ENCODE data around the gene SYNC. TPM values are rescaled to one million over a fixed set of nuclear protein-coding genes. Genes with fewer than 3 reads are reported as not detected.

SYNC gene
- total and polyA plus RNA-seq, 2 donors (not counting 1 experiment from before 2014, with no cell fraction given): 50.9 to 58.1 TPM

DNA sequence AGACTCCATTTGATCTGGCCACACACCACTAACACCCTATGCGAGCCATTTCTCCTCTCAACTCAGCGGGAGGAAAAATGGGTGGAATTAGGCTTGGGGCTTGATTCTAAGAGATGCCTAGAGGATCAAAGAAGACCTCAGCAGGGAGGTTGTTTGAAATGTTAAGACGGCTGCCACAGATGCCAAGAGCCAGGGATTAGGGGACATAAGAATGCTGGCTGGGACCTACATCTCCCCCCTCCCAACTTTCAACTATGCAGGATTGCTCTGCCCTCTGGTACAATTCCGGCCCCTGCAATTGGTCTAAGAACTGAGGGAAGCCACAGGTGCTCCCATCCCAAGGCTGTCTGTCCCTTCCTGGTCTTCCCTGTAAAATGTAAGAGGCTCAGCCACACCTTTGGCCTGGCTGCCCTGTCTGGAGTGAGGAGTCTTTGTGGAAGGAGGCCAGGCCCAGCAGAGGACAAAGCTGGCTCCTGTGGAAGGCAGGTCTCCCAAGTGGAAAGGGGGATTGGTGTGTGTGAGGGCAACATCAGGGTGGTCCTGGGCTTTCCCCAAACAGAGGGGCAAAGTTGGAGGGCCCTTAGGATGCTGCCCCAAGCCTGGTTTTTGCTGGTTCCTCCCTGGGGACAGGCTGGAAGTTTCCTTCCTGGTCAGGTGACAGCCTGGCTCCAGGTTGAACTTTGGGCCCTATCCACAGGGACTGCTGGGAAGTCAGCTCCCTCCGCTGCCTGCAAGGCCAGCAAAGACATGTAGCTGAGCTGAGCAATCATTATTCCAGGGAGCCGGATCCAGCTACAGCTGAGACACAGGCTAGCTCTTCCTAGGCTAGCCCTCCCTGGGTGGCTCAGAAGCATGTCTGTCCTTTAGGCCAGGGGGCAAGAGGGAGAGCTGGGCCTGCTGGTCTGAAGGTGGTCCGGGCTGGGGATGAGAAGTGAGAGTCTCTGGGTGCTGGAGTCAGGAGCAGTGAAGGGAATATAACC is 34.5 kb upstream of the SYNC start:
- no peak overlapping the region for H3K27ac ChIP-seq (ENCODE audit: insufficient read depth, low read length)
- H3K9me3 ChIP-seq (ENCODE audit: control insufficient read depth, insufficient read depth, low read depth, low read length): no peaks in the 10 kb centered on the region
- H3K27me3 ChIP-seq (ENCODE audit: control insufficient read depth, insufficient read depth, low read length): no peaks in the 10 kb centered on the region
- TF ChIP-seq, protein P1, sequence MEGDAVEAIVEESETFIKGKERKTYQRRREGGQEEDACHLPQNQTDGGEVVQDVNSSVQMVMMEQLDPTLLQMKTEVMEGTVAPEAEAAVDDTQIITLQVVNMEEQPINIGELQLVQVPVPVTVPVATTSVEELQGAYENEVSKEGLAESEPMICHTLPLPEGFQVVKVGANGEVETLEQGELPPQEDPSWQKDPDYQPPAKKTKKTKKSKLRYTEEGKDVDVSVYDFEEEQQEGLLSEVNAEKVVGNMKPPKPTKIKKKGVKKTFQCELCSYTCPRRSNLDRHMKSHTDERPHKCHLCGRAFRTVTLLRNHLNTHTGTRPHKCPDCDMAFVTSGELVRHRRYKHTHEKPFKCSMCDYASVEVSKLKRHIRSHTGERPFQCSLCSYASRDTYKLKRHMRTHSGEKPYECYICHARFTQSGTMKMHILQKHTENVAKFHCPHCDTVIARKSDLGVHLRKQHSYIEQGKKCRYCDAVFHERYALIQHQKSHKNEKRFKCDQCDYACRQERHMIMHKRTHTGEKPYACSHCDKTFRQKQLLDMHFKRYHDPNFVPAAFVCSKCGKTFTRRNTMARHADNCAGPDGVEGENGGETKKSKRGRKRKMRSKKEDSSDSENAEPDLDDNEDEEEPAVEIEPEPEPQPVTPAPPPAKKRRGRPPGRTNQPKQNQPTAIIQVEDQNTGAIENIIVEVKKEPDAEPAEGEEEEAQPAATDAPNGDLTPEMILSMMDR (conservative IDR thresholded peaks at IDR 0.05 in 1 of 2, IDR thresholded peaks at IDR 0.05 in 1 of 2; ENCODE audit: low read depth in 1 of 2, low read length in 2 of 2): no peak
- H3K36me3 ChIP-seq (ENCODE audit: control insufficient read depth, insufficient read depth, low read length): no peaks in the 10 kb centered on the region
- H3K9ac ChIP-seq (ENCODE audit: insufficient read depth, low read length): no peak overlapping the region
- peaks cover 14% of the 10 kb centered on the region for H3K4me1 ChIP-seq (ENCODE audit: control insufficient read depth, extremely low read depth, insufficient read depth, low read length)
- H3K79me2 ChIP-seq (ENCODE audit: control insufficient read depth, insufficient read depth, low read length): no peaks in the 10 kb centered on the region
- no peaks in the 10 kb centered on the region for H4K20me1 ChIP-seq (ENCODE audit: control insufficient read depth, extremely low read depth, insufficient read depth, low read length)
- no peak overlapping the region for H3K4me2 ChIP-seq (ENCODE audit: extremely low read depth, insufficient read depth, low read length)
- H3K4me3 ChIP-seq (replicated peaks in 1 of 4; ENCODE audit: control extremely low read depth in 1 of 4, insufficient read depth in 1 of 4, low read depth in 3 of 4, low read length in 4 of 4): no peak overlapping the region
- no peak overlapping the region for H2AFZ ChIP-seq (ENCODE audit: low read length)
- DNase-seq (ENCODE audit: low read depth in 2 of 2): no peak

DNA sequence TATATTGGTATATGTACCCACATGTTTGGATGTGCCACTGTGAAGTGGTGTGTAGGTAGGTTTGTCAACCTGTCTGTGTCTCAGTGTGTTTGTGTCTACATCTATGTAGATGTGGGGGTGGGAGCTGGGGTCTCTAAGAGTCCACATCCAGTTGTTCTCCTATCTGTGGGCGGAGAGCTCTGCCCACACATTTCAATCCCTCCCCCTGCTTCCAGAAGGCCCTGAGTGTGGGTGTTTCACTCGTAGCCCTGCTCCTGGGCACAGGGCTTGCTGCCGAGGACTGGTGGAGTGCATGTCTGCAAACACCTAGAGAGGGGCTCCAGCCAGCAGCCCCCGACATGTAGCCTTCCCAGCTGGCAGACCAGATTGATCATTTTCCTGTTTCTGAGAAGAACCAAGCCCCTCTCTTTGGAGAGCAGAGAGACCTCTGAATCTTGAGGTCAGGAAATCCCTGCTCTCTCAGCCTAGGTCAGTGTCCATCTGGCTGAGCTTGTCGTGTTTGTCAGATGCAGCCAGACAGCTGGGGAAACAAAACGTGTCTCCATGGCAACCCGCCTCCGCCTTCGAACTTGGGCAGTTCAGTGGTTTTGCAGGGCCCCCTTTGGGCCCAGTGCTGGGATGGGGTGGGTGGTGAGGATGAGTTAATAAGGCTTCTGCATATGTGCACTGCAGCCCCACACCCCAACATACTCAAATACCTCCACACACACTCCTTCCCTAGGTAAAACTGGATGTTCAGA is 31.2 kb upstream of the SYNC start:
- Histone ChIP-seq H3K36me3 (ENCODE audit: control insufficient read depth, insufficient read depth, low read length) (no peaks in the 10 kb centered on the region), H3K4me2 (ENCODE audit: extremely low read depth, insufficient read depth, low read length) (no peak overlapping the region), H3K9me3 (ENCODE audit: control insufficient read depth, insufficient read depth, low read depth, low read length) (no peaks in the 10 kb centered on the region), H2AFZ (ENCODE audit: low read length) (no peak overlapping the region), H3K79me2 (ENCODE audit: control insufficient read depth, insufficient read depth, low read length) (no peaks in the 10 kb centered on the region), H3K27me3 (ENCODE audit: control insufficient read depth, insufficient read depth, low read length) (no peaks in the 10 kb centered on the region), H3K4me3 (replicated peaks in 1 of 4; ENCODE audit: control extremely low read depth in 1 of 4, insufficient read depth in 1 of 4, low read depth in 3 of 4, low read length in 4 of 4) (no peak overlapping the region), H4K20me1 (ENCODE audit: control insufficient read depth, extremely low read depth, insufficient read depth, low read length) (no peaks in the 10 kb centered on the region), H3K4me1 (ENCODE audit: control insufficient read depth, extremely low read depth, insufficient read depth, low read length) (peaks cover 19% of the 10 kb centered on the region), H3K9ac (ENCODE audit: insufficient read depth, low read length) (no peak overlapping the region), H3K27ac (ENCODE audit: insufficient read depth, low read length) (peak overlapping the region; percentile 43)
- peak; percentile 49 to 58 for DNase-seq (ENCODE audit: low read depth in 2 of 2)
- TF ChIP-seq, protein P1 (conservative IDR thresholded peaks at IDR 0.05 in 1 of 2, IDR thresholded peaks at IDR 0.05 in 1 of 2; ENCODE audit: low read depth in 1 of 2, low read length in 2 of 2): no peak
- no peak for TF ChIP-seq EZH2 (IDR thresholded peaks at IDR 0.05; ENCODE audit: low read length, missing control alignments)
